ENCODE data around the gene SGK1. TPM values are rescaled to one million over a fixed set of nuclear protein-coding genes. Genes with fewer than 3 reads are reported as not detected.

The SGK1 gene
- polyA plus RNA-seq, 2 of the 4 experiments (the other 2 are of a cell fraction), result 41.3 to 131 TPM

DNA sequence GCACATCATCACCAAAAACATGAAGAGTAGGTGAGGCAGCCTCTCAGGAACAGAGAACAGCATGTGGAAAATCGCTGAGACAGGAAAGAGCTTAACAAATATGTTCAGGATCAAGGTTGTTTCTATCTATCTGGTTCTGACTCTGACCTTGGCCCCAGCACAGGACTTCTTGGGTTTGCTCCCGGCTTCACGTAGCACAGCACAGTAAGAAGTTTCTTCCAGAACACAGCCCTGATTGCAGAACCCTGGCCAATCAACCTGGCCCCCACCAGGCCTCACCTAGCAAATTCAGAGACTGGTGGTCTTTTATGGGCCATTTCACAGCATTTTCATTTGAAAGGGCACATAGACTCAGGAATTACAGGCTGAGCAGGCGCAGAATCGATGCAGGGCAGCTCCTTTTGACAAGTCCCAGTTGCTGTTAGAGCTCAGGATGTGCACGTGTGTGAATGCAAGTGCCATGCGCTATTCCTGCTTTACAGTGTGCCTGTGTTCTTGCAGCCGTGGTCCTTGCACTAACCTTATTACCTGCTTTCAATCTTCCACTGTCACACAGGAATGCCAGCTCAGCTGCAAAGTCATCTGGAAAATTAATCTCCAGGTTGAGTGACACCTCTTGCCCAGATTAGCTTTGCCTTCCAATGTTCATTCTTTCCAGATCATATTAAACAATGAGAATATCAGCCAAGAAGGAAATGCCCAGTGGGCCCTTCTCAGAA, 165.0 kb downstream of the SGK1 start:
- no peak for FAIRE-seq
- no peak for DNase-seq (ENCODE audit: low read depth in 1 of 2, low spot score in 1 of 2)
- ATAC-seq, result no peak
- no peaks in the 10 kb centered on the region for H3K4me1 ChIP-seq
- no peak overlapping the region for H3K4me3 ChIP-seq
- 66% methylated on average over 8 of the region's 8 CpGs for WGBS (ENCODE audit: missing lambda C conversion rate)
- no peak overlapping the region for H3K4me2 ChIP-seq
- ChIA-PET CTCF (interaction anchor here (0.5 to 2.7 kb wide), 6 partner anchors 15 to 787 kb away, joined by 3 to 16 read pairs (median 6); no protein-coding TSS in a partner anchor), POLR2A (no interaction called here)
- no peaks in the 10 kb centered on the region for H3K9me3 ChIP-seq
- no peak for TF ChIP-seq KDM5A (IDR thresholded peaks at IDR 0.05)
- no peak for TF ChIP-seq BHLHE40 (IDR thresholded peaks at IDR 0.05; ENCODE audit: low read depth, low read length)
- TF ChIP-seq HDAC2 (IDR thresholded peaks at IDR 0.05), result no peak
- TF ChIP-seq, protein P1, sequence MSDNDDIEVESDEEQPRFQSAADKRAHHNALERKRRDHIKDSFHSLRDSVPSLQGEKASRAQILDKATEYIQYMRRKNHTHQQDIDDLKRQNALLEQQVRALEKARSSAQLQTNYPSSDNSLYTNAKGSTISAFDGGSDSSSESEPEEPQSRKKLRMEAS (IDR thresholded peaks at IDR 0.05), result no peak
- no peak for TF ChIP-seq SMC3 (IDR thresholded peaks at IDR 0.05)
- TF ChIP-seq SREBF2 (IDR thresholded peaks at IDR 0.05), result no peak
- no peak for TF ChIP-seq MAFK (IDR thresholded peaks at IDR 0.05; ENCODE audit: partially characterized antibody)
- H3K27ac ChIP-seq, result no peak overlapping the region

DNA sequence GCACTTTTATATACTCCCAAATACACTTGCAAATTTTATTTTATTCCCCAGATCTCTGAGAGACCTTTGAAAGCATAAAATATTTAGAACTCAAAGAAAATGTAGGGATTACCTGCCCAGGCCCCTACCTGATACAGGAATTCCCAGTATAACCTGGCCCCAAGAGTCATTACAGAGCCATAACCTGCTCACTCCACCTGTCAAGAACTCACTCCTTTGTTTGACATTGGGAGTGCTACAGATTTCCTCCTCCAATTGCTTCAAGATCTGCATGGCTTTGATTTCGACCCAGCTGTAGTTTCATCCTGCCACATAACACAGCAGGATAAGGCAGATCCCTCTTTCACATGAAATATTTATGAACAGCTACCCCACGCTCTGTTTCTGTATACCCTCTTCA, 169.3 kb downstream of the SGK1 start:
- Histone ChIP-seq H3K4me2 (no peak overlapping the region), H3K4me3 (no peak overlapping the region), H3K4me1 (no peaks in the 10 kb centered on the region), H3K9me3 (no peaks in the 10 kb centered on the region), H3K27ac (no peak overlapping the region)
- ChIA-PET POLR2A (no interaction called here), CTCF (interaction anchor here (0.6 to 1.8 kb wide), 3 partner anchors 8 to 158 kb away, joined by 3 to 6 read pairs (median 3); no protein-coding TSS in a partner anchor)
- TF ChIP-seq FOSL2 (IDR thresholded peaks at IDR 0.05) (no peak), FOSL2 (CRISPR knock-in tag; IDR thresholded peaks at IDR 0.05) (no peak), ZFP36 (IDR thresholded peaks at IDR 0.05; ENCODE audit: borderline replicate concordance, partially characterized antibody) (no peak), CBX2 (IDR thresholded peaks at IDR 0.05; ENCODE audit: borderline replicate concordance, low read depth) (no peak), HDAC2 (IDR thresholded peaks at IDR 0.05) (no peak), POLR2A (IDR thresholded peaks at IDR 0.05; ENCODE audit: low read length) (no peak), EHMT2 (IDR thresholded peaks at IDR 0.05; ENCODE audit: low read depth) (no peak), ESRRA (IDR thresholded peaks at IDR 0.05; ENCODE audit: borderline replicate concordance, low read length) (no peak), HOXA7 (CRISPR knock-in tag; IDR thresholded peaks at IDR 0.05) (no peak), HOXB13 (CRISPR knock-in tag; IDR thresholded peaks at IDR 0.05; ENCODE audit: low read depth) (no peak)
- TF ChIP-seq, protein P2, sequence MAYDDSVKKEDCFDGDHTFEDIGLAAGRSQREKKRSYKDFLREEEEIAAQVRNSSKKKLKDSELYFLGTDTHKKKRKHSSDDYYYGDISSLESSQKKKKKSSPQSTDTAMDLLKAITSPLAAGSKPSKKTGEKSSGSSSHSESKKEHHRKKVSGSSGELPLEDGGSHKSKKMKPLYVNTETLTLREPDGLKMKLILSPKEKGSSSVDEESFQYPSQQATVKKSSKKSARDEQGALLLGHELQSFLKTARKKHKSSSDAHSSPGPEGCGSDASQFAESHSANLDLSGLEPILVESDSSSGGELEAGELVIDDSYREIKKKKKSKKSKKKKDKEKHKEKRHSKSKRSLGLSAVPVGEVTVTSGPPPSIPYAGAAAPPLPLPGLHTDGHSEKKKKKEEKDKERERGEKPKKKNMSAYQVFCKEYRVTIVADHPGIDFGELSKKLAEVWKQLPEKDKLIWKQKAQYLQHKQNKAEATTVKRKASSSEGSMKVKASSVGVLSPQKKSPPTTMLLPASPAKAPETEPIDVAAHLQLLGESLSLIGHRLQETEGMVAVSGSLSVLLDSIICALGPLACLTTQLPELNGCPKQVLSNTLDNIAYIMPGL (CRISPR knock-in tag; IDR thresholded peaks at IDR 0.05; ENCODE audit: borderline replicate concordance), result no peak
- 54% methylated on average over 2 of the region's 2 CpGs for WGBS (ENCODE audit: missing lambda C conversion rate)
- DNase-seq (ENCODE audit: low read depth in 1 of 2, low spot score in 1 of 2) (no peak), ATAC-seq (no peak), FAIRE-seq (no peak)

DNA sequence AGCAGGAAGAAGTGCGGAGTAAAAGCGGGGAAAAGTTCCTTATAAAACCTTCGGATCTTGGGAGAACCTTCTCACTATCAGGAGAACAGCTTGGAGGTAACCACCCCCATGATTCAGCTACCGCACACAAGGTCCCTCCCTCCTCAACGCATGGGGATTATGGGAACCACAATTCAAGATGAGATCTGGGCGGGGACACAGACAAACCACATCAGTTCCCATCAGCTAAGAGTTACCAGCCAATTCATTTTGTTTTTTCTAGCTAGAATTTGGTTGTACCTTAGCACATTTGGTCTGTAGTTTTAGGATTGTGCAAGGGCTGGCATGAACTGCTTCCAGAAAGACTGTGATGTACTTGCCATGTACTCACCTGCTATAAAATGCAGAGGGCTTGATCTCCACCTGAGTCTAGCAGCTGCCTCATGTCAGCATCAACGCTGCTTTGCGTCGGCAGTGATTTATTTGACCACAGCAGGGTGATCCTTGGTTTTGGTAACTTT, 170.8 kb downstream of the SGK1 start:
- ChIA-PET CTCF (interaction anchor here (1.1 to 1.4 kb wide), 2 partner anchors 676 to 794 kb away, joined by 3 read pairs; no protein-coding TSS in a partner anchor), POLR2A (no interaction called here)
- TF ChIP-seq RAD21 (conservative IDR thresholded peaks at IDR 0.05 in 1 of 2, IDR thresholded peaks at IDR 0.05 in 1 of 2) (no peak), CBX8 (IDR thresholded peaks at IDR 0.05) (no peak), CBX2 (IDR thresholded peaks at IDR 0.05; ENCODE audit: borderline replicate concordance, low read depth) (no peak), SMC3 (IDR thresholded peaks at IDR 0.05) (no peak), TP53 (CRISPR knock-in tag; IDR thresholded peaks at IDR 0.05) (no peak), EHMT2 (IDR thresholded peaks at IDR 0.05; ENCODE audit: low read depth) (no peak), HDAC2 (IDR thresholded peaks at IDR 0.05) (no peak), KDM5A (IDR thresholded peaks at IDR 0.05) (no peak)
- TF ChIP-seq, protein P3, sequence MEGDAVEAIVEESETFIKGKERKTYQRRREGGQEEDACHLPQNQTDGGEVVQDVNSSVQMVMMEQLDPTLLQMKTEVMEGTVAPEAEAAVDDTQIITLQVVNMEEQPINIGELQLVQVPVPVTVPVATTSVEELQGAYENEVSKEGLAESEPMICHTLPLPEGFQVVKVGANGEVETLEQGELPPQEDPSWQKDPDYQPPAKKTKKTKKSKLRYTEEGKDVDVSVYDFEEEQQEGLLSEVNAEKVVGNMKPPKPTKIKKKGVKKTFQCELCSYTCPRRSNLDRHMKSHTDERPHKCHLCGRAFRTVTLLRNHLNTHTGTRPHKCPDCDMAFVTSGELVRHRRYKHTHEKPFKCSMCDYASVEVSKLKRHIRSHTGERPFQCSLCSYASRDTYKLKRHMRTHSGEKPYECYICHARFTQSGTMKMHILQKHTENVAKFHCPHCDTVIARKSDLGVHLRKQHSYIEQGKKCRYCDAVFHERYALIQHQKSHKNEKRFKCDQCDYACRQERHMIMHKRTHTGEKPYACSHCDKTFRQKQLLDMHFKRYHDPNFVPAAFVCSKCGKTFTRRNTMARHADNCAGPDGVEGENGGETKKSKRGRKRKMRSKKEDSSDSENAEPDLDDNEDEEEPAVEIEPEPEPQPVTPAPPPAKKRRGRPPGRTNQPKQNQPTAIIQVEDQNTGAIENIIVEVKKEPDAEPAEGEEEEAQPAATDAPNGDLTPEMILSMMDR (IDR thresholded peaks at IDR 0.05), result no peak
- TF ChIP-seq, protein P4, sequence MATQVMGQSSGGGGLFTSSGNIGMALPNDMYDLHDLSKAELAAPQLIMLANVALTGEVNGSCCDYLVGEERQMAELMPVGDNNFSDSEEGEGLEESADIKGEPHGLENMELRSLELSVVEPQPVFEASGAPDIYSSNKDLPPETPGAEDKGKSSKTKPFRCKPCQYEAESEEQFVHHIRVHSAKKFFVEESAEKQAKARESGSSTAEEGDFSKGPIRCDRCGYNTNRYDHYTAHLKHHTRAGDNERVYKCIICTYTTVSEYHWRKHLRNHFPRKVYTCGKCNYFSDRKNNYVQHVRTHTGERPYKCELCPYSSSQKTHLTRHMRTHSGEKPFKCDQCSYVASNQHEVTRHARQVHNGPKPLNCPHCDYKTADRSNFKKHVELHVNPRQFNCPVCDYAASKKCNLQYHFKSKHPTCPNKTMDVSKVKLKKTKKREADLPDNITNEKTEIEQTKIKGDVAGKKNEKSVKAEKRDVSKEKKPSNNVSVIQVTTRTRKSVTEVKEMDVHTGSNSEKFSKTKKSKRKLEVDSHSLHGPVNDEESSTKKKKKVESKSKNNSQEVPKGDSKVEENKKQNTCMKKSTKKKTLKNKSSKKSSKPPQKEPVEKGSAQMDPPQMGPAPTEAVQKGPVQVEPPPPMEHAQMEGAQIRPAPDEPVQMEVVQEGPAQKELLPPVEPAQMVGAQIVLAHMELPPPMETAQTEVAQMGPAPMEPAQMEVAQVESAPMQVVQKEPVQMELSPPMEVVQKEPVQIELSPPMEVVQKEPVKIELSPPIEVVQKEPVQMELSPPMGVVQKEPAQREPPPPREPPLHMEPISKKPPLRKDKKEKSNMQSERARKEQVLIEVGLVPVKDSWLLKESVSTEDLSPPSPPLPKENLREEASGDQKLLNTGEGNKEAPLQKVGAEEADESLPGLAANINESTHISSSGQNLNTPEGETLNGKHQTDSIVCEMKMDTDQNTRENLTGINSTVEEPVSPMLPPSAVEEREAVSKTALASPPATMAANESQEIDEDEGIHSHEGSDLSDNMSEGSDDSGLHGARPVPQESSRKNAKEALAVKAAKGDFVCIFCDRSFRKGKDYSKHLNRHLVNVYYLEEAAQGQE (IDR thresholded peaks at IDR 0.05), result no peak
- Histone ChIP-seq H3K4me1 (no peaks in the 10 kb centered on the region), H3K27ac (no peak overlapping the region), H3K4me2 (no peak overlapping the region), H3K9me3 (no peaks in the 10 kb centered on the region), H3K4me3 (no peak overlapping the region)
- DNase-seq (ENCODE audit: low read depth in 1 of 2, low spot score in 1 of 2) (no peak), ATAC-seq (no peak), FAIRE-seq (no peak)
- WGBS (ENCODE audit: missing lambda C conversion rate), result 85% methylated on average over 9 of the region's 9 CpGs
